Endothelial cell of umbilical vein (primary cell): Measurements from ENCODE around the gene RMI2. TPM values are rescaled to one million over a fixed set of nuclear protein-coding genes. Genes with fewer than 3 reads are reported as not detected.

ENCODE experiments used
- BruUV-seq: library from RNA; stranded (reverse); fragments of 400-500 nt; replicated peaks from 2 replicates; lab custom pipeline; 2021; lab: Mats Ljungman, UMichigan
- CTCF ChIA-PET: fragments of 300-600, 350-600 bp; sonication (Branson Sonifier 250); formaldehyde crosslinking; loops from one replicate; lab custom pipeline; 2021; ENCODE audit warnings: antibody characterized with exemption, inconsistent platforms; lab: Charles Lee
- POLR2A ChIA-PET: fragments of 300-600, 350-600 bp; sonication (Branson Sonifier 250); formaldehyde crosslinking; loops from one replicate; lab custom pipeline; 2021; ENCODE audit warnings: antibody characterized with exemption, inconsistent platforms; lab: Charles Lee
- DNase-seq: peaks from one replicate; pipeline ENCODE4 v3.0.0-alpha.2; 2011; ENCODE audit warnings: low read depth, low spot score
- FAIRE-seq: peaks from 2 replicates; lab custom pipeline; 2011; peaks lifted over from hg19 to GRCh38; lab: Jason Lieb, UNC
- H2AFZ ChIP-seq: 2 replicates; pipeline ENCODE4 v1.6.0; 2012; ENCODE audit warnings: low read depth, low read length, control low read depth, inconsistent platforms
- H3K27ac ChIP-seq: 2 replicates; pipeline ENCODE4 v1.5.1; 2011; ENCODE audit warnings: low read depth, mild to moderate bottlenecking, control low read depth, low read length, moderate library complexity; ENCODE audit not compliant: insufficient read depth
- H3K27me3 ChIP-seq, 2 experiments: 2 replicates each; pipeline versions ENCODE4 v1.6.0 to v1.6.1; 2011; ENCODE audit warnings: low read length in 2 of 2, mixed read lengths in 1 of 2; ENCODE audit not compliant: control insufficient read depth in 2 of 2, insufficient read depth in 2 of 2
- H3K36me3 ChIP-seq, 2 experiments: 2 replicates in 1 of 2; 3 replicates in 1 of 2; pipeline ENCODE4 v1.5.1; 2011; ENCODE audit warnings: low read length in 2 of 2, mild to moderate bottlenecking in 1 of 2, moderate library complexity in 1 of 2; ENCODE audit not compliant: control insufficient read depth in 2 of 2, insufficient read depth in 2 of 2; ENCODE audit errors: extremely low read depth in 1 of 2
- H3K4me1 ChIP-seq: 3 replicates; pipeline ENCODE4 v1.5.1; 2011; ENCODE audit warnings: mild to moderate bottlenecking, low read length; ENCODE audit not compliant: control insufficient read depth, insufficient read depth; ENCODE audit errors: extremely low read depth
- H3K4me2 ChIP-seq: 2 replicates; pipeline ENCODE4 v1.6.1; 2011; ENCODE audit warnings: low read length, control low read depth, mixed read lengths; ENCODE audit not compliant: insufficient read depth
- H3K4me3 ChIP-seq, 3 experiments: fragments of 200-600 bp in 1 of 3; sonication (generic), shearing (Covaris generic) in 1 of 3; replicated peaks in 1 of 3; 2 replicates each; pipeline ENCODE4 v1.5.1; 2011 to 2016; ENCODE audit warnings: control low read depth in 3 of 3, low read length in 3 of 3, mild to moderate bottlenecking in 2 of 3, inconsistent platforms in 1 of 3, low read depth in 1 of 3, moderate library complexity in 1 of 3; ENCODE audit not compliant: insufficient read depth in 1 of 3
- H3K79me2 ChIP-seq: 2 replicates; pipeline ENCODE4 v1.6.0; 2012; ENCODE audit warnings: low read length, inconsistent platforms; ENCODE audit not compliant: control insufficient read depth, insufficient read depth
- H3K9ac ChIP-seq: replicated peaks from 2 replicates; pipeline ENCODE3; 2011; ENCODE audit warnings: low read length, control low read depth; ENCODE audit not compliant: insufficient read depth; ENCODE audit errors: extremely low read depth
- H3K9me1 ChIP-seq: replicated peaks from 3 replicates; pipeline ENCODE4 v1.6.0; 2011; ENCODE audit warnings: mild to moderate bottlenecking, low read length; ENCODE audit not compliant: control insufficient read depth, insufficient read depth; ENCODE audit errors: extremely low read depth
- H3K9me3 ChIP-seq: replicated peaks from 2 replicates; pipeline ENCODE4 v1.5.1; 2012; ENCODE audit warnings: low read length, inconsistent platforms; ENCODE audit not compliant: control insufficient read depth, insufficient read depth
- H4K20me1 ChIP-seq: replicated peaks from 2 replicates; pipeline ENCODE3; 2011; ENCODE audit warnings: mild to moderate bottlenecking, low read length; ENCODE audit not compliant: control insufficient read depth, insufficient read depth; ENCODE audit errors: extremely low read depth
- EZH2 ChIP-seq: IDR thresholded peaks from 2 replicates; pipeline ENCODE4 v1.6.1; 2012; ENCODE audit warnings: borderline replicate concordance, low read depth, mild to moderate bottlenecking, moderate library complexity, low read length, inconsistent platforms; ENCODE audit not compliant: severe bottlenecking
- FOS ChIP-seq: IDR thresholded peaks from 2 replicates; pipeline ENCODE4 v1.6.1; 2011; ENCODE audit warnings: mild to moderate bottlenecking, low read length, moderate library complexity, borderline replicate concordance; ENCODE audit not compliant: insufficient read depth
- GATA2 ChIP-seq: IDR thresholded peaks from 2 replicates; pipeline ENCODE4 v1.7.0; 2011; ENCODE audit warnings: low read depth, mild to moderate bottlenecking, moderate library complexity, mixed read lengths, low read length; ENCODE audit not compliant: insufficient read length, insufficient read depth
- JUN ChIP-seq: IDR thresholded peaks from 2 replicates; pipeline ENCODE4 v1.6.1; 2011; ENCODE audit warnings: borderline replicate concordance, low read depth; ENCODE audit not compliant: insufficient read length, insufficient read depth
- MYC ChIP-seq: IDR thresholded peaks from one replicate; pipeline ENCODE4 v1.6.1; 2011; ENCODE audit warnings: mild to moderate bottlenecking, low read depth, low read length
- POLR2A ChIP-seq: IDR thresholded peaks from 2 replicates; pipeline ENCODE4 v1.6.1; 2012; ENCODE audit warnings: low read depth, mild to moderate bottlenecking, control low read depth, low read length
- POLR2AphosphoS5 ChIP-seq: IDR thresholded peaks from 2 replicates; pipeline ENCODE4 v1.6.1; 2012; ENCODE audit warnings: low read depth, mild to moderate bottlenecking, control low read depth, low read length, moderate library complexity; ENCODE audit not compliant: insufficient read depth
- dilution Hi-C: fragments of 300-500 bp; cut with MboI; formaldehyde crosslinking; loops from one replicate; pipeline ENCODE4 v1.15.0; 2019; ENCODE audit warnings: low sequenced_read_pairs; ENCODE audit not compliant: extremely low pct_ligation_motif_present
- intact Hi-C: fragments of 100-400 bp; cut with micrococcal nuclease; formaldehyde crosslinking; loops from one replicate; pipeline ENCODE4 v1.10.0; 2022
- polyA plus RNA-seq, 4 experiments: library from polyadenylated mRNA; depleted of rRNA in 3 of 4; stranded (reverse) in 3 of 4; unstranded in 1 of 4; fragments of >200 nt; gene quantifications; 2 replicates each; pipeline versions ENCODE4 v1.2.1 to v1.2.3, GENCODE V29; 2011 to 2012; ENCODE audit warnings: missing spikeins in 1 of 4
- total RNA-seq: library from RNA; stranded (reverse); gene quantifications from 2 replicates; pipeline ENCODE4 v1.2.3, GENCODE V29; 2021
- TF ChIP-seq, protein P1 (sequence below): IDR thresholded peaks from 2 replicates; pipeline ENCODE4 v1.6.1; 2011; ENCODE audit not compliant: insufficient read depth, insufficient read length
- TF ChIP-seq, protein P2 (sequence below), 2 donors: IDR thresholded peaks; 1 replicate in 1 of 2; 2 replicates in 1 of 2; pipeline ENCODE4 v1.5.1; 2011; ENCODE audit warnings: low read length in 2 of 2, mild to moderate bottlenecking in 2 of 2, moderate library complexity in 2 of 2, control low read depth in 1 of 2, inconsistent platforms in 1 of 2, low read depth in 1 of 2; ENCODE audit not compliant: insufficient read depth in 1 of 2; ENCODE audit errors: extremely low read depth in 1 of 2

Gene RMI2
- total and polyA plus RNA-seq, 2 donors (not counting 3 experiments of a cell fraction or from before 2014, with no cell fraction given), result 5.3 to 7.7 TPM

- H3K79me2 ChIP-seq, result no peaks in the 10 kb centered on the region
- intact Hi-C loops, result no loop called here
- H3K9ac ChIP-seq, result no peak overlapping the region
- TF ChIP-seq POLR2AphosphoS5 (no peak), EZH2 (no peak), POLR2A (no peak), FOS (no peak), MYC (no peak), JUN (no peak), GATA2 (no peak)
- TF ChIP-seq, protein P1, sequence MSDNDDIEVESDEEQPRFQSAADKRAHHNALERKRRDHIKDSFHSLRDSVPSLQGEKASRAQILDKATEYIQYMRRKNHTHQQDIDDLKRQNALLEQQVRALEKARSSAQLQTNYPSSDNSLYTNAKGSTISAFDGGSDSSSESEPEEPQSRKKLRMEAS, result no peak
- TF ChIP-seq, protein P2, sequence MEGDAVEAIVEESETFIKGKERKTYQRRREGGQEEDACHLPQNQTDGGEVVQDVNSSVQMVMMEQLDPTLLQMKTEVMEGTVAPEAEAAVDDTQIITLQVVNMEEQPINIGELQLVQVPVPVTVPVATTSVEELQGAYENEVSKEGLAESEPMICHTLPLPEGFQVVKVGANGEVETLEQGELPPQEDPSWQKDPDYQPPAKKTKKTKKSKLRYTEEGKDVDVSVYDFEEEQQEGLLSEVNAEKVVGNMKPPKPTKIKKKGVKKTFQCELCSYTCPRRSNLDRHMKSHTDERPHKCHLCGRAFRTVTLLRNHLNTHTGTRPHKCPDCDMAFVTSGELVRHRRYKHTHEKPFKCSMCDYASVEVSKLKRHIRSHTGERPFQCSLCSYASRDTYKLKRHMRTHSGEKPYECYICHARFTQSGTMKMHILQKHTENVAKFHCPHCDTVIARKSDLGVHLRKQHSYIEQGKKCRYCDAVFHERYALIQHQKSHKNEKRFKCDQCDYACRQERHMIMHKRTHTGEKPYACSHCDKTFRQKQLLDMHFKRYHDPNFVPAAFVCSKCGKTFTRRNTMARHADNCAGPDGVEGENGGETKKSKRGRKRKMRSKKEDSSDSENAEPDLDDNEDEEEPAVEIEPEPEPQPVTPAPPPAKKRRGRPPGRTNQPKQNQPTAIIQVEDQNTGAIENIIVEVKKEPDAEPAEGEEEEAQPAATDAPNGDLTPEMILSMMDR (IDR thresholded peaks at IDR 0.05; ENCODE audit: extremely low read depth in 1 of 2, insufficient read depth in 1 of 2, low read depth in 1 of 2, low read length in 2 of 2), result no peak
- no TSS peak for BruUV-seq
- H3K9me1 ChIP-seq, result no peaks in the 10 kb centered on the region
- FAIRE-seq, result no peak
- H3K36me3 ChIP-seq, result no peaks in the 10 kb centered on the region
- no peak overlapping the region for H3K4me2 ChIP-seq
- dilution Hi-C loops, result no loop called here
- DNase-seq, result no peak
- peaks cover 0 to 2% of the 10 kb centered on the region in 2 experiments for H3K27me3 ChIP-seq
- H3K4me1 ChIP-seq, result no peaks in the 10 kb centered on the region
- no peaks in the 10 kb centered on the region for H3K9me3 ChIP-seq
- ChIA-PET POLR2A (no interaction called here), CTCF (interaction anchor here (0.6 to 2.1 kb wide), 20 partner anchors 7 to 427 kb away, joined by 3 to 13 read pairs (median 4); partner anchors contain the start of gene SOCS1)
- H4K20me1 ChIP-seq, result no peaks in the 10 kb centered on the region
- no peak overlapping the region for H2AFZ ChIP-seq
- H3K27ac ChIP-seq, result no peak overlapping the region
- H3K4me3 ChIP-seq, result no peak overlapping the region
Observed at GRCh38 chr16:11372073-11372828, 27.0 kb downstream of the RMI2 start.
